Subcutaneous adipose tissue (tissue), 4 donors: Measurements from ENCODE around the gene MARCHF4. TPM values are rescaled to one million over a fixed set of nuclear protein-coding genes. Genes with fewer than 3 reads are reported as not detected.

ENCODE experiments used
- total RNA-seq, 4 donors: library from RNA; depleted of rRNA; stranded (reverse); fragments of >200 nt; gene quantifications; one replicate each; pipeline ENCODE4 v1.1.0, GENCODE V29; 2016
- TF ChIP-seq, protein P1 (sequence below): fragments of 450-650 bp; IDR thresholded peaks from one replicate; pipeline ENCODE4 v1.5.1; 2016; ENCODE audit warnings: low read depth, mild to moderate bottlenecking, control low read depth, antibody characterized with exemption, moderate library complexity

MARCHF4 gene
- total RNA-seq, 4 donors from 2014 or later: not detected

DNA sequence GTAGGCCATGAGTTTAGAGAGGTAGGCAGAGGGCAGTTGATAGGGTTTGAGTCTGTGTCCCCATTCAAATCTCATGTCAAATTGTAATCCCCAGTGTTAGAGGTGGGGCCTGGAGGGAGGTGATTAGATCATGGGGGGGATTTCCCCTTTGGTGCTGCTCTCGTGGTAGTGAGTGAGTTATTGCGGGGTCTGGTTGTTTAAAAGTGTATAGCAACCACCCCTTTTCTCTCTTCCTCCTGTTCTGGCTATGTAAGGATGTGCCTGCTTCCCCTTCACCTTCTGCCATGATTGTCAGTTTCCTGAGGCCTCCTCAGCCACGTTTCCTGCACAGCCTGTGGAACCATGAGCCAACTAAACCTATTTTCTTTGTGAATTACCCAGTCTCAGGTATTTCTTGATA, 25.5 kb downstream of the MARCHF4 start:
- TF ChIP-seq, protein P1, sequence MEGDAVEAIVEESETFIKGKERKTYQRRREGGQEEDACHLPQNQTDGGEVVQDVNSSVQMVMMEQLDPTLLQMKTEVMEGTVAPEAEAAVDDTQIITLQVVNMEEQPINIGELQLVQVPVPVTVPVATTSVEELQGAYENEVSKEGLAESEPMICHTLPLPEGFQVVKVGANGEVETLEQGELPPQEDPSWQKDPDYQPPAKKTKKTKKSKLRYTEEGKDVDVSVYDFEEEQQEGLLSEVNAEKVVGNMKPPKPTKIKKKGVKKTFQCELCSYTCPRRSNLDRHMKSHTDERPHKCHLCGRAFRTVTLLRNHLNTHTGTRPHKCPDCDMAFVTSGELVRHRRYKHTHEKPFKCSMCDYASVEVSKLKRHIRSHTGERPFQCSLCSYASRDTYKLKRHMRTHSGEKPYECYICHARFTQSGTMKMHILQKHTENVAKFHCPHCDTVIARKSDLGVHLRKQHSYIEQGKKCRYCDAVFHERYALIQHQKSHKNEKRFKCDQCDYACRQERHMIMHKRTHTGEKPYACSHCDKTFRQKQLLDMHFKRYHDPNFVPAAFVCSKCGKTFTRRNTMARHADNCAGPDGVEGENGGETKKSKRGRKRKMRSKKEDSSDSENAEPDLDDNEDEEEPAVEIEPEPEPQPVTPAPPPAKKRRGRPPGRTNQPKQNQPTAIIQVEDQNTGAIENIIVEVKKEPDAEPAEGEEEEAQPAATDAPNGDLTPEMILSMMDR: no peak

DNA sequence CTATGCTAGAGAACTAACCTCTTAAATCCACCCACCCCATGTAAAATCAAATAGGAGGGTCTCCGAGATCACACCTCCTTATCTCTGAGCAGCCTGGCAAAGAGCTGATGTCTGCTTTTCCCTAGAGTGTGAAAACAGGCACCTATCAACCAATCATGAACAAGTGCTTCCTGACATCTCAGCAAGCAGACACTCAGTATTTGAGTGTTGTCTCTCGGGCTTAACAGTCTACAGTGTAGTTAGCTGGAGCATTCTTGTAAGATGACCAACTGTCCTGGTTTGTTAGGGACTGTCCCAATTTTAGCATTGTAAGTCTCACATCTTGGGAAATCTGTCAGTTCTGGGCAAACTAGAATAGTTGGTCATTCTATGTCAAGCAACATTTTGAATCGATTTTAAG, 26.4 kb downstream of the MARCHF4 start:
- TF ChIP-seq, protein P1: no peak

DNA sequence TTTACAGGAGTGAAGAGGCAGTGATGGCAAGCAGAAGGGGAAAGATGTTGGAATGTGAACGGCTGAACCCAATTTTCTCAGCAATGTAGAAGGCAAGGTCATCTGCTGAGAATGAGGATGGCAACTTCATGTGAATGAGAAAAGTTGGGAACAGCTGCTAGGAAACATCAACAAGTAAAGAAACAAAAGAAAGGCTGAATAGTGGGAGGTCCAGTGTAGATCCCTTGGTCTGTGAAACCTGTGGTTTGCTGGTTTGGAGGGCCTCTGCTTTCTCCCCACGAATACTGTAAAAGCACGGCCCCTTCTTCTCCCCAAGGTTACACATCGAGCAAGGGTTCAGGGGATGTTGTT, 27.4 kb downstream of the MARCHF4 start:
- TF ChIP-seq, protein P1: no peak

DNA sequence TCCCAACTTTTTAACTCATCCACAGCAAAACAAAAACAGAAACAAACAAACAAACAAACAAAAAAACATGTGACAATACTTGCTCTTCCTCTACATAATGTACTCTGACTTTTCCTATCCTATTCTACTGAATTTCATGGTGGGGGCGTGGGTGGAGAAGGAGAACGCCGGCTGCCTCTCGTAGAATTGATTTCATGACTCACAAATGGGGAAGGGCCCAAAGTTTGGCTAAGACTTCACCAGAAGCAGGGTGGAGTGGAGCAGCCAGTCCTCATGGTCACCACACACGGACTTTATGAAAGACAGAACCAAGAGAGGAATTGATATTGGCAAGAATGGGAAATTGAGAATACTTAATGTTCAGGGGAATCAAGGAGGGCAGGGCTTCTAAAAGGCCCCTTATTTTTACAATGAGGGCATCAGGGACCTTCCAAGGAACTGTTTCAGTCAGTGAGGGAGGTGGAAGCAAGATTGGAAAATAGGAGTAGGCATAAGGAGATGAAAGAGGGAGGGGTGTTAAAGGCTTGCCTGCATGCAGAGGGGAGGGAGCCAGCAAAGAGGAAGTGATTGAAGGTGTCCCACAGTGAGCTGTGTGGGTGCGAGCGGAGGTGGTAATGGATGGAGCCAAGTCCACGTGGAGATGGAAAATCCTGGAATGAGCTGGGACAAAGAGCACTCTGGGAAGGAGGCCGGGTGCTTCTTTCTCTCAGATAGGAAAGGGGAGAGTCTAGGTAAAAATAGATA, 27.9 kb downstream of the MARCHF4 start:
- TF ChIP-seq, protein P1: no peak

DNA sequence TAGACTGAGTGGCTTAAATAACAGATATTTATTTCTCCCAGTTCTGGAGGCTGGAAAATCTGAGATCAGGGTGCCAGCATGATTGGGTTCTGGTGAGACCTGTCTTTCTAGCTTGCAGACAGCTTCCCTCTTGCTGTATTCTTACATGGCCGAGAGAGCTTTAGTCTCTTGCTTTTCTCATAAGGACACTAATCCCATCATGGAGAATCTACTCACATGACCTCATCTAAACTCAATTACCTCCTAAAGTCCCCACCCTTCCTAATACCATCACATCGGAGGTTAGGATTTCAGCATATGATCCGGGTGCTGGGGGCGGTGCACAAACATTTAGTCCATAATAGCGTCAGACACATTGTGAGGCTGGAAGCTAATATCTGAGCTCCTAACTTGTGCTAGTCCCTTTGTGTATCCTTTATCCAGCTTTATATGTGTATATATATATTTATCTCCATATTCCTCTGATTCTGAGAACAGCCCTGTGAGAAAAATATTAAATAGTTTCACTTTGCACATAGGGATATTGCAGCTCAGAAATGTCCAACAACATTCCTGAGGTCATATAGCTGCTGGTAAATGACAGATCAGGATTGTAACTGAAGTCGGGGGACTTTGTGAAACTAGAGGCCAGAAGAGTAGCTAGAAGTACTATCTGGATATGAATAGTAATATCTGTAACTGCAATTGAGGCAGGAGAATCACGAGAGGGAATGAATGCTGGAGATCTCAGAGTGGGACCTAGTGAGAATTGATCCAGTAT, 28.9 kb downstream of the MARCHF4 start:
- TF ChIP-seq, protein P1: no peak

DNA sequence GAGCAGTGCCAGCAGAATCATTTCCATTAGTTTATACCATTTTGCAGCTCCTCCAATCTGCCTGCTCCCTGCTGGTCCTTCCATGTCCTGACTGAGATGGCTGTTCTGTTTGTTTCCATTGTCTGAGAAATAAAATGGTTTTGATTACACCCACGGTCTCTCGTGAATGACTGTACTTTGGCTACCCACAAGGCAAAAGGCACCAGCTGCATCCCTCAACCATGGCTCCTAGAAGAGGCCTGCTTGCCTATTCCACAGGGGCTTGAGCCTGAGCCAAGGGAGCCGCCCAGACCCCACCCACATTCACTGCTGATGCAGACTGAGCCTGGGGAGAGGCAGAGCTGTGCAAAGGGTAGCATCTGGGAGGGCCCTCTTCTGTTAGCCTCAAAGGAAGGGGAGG, 31.2 kb downstream of the MARCHF4 start:
- TF ChIP-seq, protein P1: no peak

DNA sequence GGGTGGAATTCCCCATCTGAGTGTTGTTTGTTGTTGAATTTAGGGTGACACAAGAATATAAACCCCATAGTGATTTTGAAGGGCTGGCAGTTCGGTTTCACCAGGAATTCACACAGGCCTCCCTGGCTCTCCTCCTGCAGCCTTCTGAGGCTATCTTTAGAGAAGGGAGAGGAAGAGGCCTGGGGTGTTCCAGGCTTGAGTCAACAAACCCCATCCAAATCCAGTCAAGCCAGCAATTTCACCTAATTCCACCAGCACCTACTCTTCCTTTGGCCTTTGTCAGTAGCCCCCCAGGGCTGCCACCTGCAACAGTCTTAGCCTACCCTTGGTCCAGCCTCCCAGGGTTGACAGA, 32.0 kb downstream of the MARCHF4 start:
- TF ChIP-seq, protein P1: no peak
